ENCODE data around the gene LRRK1. TPM values are rescaled to one million over a fixed set of nuclear protein-coding genes. Genes with fewer than 3 reads are reported as not detected.

LRRK1 gene
- total and polyA plus RNA-seq, 2 of the 13 experiments (the other 11 are each of a cell fraction or from before 2014, with no cell fraction given), result 0.13 to 1.2 TPM

DNA sequence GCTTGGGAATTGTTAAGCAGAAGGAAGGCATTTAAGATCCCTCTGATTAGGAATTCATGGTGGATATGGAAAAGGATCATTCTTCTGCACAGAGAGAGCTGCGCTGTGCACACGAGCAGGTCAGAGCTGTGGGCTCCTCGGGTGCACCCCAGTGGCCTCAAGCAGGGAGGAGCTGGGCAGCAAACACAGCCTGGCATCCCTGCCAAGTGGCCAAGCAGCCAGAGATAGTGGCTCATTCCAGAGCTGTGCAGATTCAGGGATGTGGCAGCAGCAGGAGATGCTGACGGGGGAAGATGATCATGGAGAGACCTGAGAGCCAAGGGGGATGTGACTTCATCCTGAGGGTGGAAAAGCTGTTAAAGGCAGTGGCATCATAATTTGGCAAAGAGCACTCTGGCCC is 55.9 kb downstream of the LRRK1 start:
- no peak overlapping the region for H3K9ac ChIP-seq (ENCODE audit: insufficient read depth, low read depth, low read length)
- BruUV-seq (replicated peaks), result no TSS peak
- no peaks in the 10 kb centered on the region for H3K36me3 ChIP-seq (replicated peaks in 1 of 2; ENCODE audit: control insufficient read depth in 1 of 2, insufficient read depth in 2 of 2, low read length in 2 of 2)
- ChIA-PET POLR2A (no interaction called here), CTCF (ENCODE audit: low intra/inter-chr PET ratio, low total read pairs) (no interaction called here)
- H3K27me3 ChIP-seq (ENCODE audit: control insufficient read depth in 1 of 2, insufficient read depth in 2 of 2, low read length in 2 of 2), result peaks cover 7 to 38% of the 10 kb centered on the region in 2 experiments
- H3K4me2 ChIP-seq (ENCODE audit: low read depth, low read length), result no peak overlapping the region
- no peak overlapping the region for H3K27ac ChIP-seq (ENCODE audit: extremely low read length, insufficient read depth, low read length)
- no peaks in the 10 kb centered on the region for H3K79me2 ChIP-seq (ENCODE audit: insufficient read depth, low read length)
- H4K20me1 ChIP-seq (ENCODE audit: insufficient read depth, low read length), result no peaks in the 10 kb centered on the region
- FAIRE-seq, result no peak
- TF ChIP-seq, protein P1, sequence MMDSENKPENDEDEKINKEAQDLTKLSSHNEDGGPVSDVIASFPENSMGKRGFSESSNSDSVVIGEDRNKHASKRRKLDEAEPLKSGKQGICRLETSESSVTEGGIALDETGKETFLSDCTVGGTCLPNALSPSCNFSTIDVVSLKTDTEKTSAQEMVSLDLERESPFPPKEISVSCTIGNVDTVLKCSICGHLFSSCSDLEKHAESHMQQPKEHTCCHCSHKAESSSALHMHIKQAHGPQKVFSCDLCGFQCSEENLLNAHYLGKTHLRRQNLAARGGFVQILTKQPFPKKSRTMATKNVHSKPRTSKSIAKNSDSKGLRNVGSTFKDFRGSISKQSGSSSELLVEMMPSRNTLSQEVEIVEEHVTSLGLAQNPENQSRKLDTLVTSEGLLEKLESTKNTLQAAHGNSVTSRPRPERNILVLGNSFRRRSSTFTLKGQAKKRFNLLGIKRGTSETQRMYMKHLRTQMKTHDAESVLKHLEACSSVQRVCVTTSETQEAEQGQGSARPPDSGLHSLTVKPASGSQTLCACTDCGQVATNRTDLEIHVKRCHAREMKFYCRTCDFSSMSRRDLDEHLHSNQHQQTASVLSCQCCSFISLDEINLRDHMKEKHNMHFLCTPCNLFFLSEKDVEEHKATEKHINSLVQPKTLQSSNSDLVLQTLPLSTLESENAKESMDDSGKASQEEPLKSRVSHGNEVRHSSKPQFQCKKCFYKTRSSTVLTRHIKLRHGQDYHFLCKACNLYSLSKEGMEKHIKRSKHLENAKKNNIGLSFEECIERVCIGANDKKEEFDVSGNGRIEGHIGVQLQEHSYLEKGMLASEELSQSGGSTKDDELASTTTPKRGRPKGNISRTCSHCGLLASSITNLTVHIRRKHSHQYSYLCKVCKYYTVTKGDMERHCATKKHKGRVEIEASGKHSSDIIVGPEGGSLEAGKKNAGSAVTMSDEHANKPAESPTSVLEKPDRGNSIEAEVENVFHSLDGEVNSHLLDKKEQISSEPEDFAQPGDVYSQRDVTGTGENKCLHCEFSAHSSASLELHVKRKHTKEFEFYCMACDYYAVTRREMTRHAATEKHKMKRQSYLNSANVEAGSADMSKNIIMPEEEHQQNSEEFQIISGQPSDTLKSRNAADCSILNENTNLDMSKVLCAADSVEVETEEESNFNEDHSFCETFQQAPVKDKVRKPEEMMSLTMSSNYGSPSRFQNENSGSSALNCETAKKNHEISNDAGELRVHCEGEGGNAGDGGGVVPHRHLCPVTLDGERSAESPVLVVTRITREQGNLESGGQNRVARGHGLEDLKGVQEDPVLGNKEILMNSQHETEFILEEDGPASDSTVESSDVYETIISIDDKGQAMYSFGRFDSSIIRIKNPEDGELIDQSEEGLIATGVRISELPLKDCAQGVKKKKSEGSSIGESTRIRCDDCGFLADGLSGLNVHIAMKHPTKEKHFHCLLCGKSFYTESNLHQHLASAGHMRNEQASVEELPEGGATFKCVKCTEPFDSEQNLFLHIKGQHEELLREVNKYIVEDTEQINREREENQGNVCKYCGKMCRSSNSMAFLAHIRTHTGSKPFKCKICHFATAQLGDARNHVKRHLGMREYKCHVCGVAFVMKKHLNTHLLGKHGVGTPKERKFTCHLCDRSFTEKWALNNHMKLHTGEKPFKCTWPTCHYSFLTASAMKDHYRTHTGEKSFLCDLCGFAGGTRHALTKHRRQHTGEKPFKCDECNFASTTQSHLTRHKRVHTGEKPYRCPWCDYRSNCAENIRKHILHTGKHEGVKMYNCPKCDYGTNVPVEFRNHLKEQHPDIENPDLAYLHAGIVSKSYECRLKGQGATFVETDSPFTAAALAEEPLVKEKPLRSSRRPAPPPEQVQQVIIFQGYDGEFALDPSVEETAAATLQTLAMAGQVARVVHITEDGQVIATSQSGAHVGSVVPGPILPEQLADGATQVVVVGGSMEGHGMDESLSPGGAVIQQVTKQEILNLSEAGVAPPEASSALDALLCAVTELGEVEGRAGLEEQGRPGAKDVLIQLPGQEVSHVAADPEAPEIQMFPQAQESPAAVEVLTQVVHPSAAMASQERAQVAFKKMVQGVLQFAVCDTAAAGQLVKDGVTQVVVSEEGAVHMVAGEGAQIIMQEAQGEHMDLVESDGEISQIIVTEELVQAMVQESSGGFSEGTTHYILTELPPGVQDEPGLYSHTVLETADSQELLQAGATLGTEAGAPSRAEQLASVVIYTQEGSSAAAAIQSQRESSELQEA (CRISPR knock-in tag; IDR thresholded peaks at IDR 0.05; ENCODE audit: not compliant biosample characterization), result no peak
- TF ChIP-seq ZNF589 (CRISPR knock-in tag; conservative IDR thresholded peaks at IDR 0.05) (no peak), ZBTB21 (CRISPR knock-in tag; IDR thresholded peaks at IDR 0.05) (no peak), CHD4 (IDR thresholded peaks at IDR 0.05; ENCODE audit: borderline replicate concordance, low read length) (no peak), ZNF367 (CRISPR knock-in tag; IDR thresholded peaks at IDR 0.05; ENCODE audit: borderline replicate concordance) (no peak), ZFP36L1 (CRISPR knock-in tag; IDR thresholded peaks at IDR 0.05) (no peak), ZNF3 (CRISPR knock-in tag; IDR thresholded peaks at IDR 0.05) (no peak), ARNT2 (CRISPR knock-in tag; IDR thresholded peaks at IDR 0.05; ENCODE audit: low read depth) (no peak), GTF3A (CRISPR knock-in tag; conservative IDR thresholded peaks at IDR 0.05) (no peak), ADNP (CRISPR knock-in tag; IDR thresholded peaks at IDR 0.05) (no peak), ZFP36 (IDR thresholded peaks at IDR 0.05; ENCODE audit: borderline replicate concordance, low read depth, low read length, partially characterized antibody) (no peak), ATF1 (CRISPR knock-in tag; IDR thresholded peaks at IDR 0.05) (no peak), DMAP1 (CRISPR knock-in tag; IDR thresholded peaks at IDR 0.05) (no peak), TOE1 (CRISPR knock-in tag; IDR thresholded peaks at IDR 0.05) (no peak), SIN3B (IDR thresholded peaks at IDR 0.05; ENCODE audit: low read length) (no peak)
- TF ChIP-seq, protein P2, sequence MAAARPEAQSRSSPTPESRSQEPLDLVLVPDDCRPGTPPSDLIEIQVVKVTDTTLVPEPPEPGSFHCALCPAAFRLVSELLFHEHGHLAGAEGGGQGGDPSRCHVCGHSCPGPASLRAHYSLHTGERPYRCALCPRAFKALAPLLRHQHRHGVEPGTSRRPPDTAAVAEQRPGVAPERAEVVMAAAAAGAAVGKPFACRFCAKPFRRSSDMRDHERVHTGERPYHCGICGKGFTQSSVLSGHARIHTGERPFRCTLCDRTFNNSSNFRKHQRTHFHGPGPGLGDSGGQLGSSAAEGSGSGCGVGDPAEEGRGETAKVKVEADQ (CRISPR knock-in tag; IDR thresholded peaks at IDR 0.05; ENCODE audit: borderline replicate concordance), result no peak
- TF ChIP-seq, protein P3, sequence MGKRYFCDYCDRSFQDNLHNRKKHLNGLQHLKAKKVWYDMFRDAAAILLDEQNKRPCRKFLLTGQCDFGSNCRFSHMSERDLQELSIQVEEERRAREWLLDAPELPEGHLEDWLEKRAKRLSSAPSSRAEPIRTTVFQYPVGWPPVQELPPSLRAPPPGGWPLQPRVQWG (CRISPR knock-in tag; IDR thresholded peaks at IDR 0.05; ENCODE audit: borderline replicate concordance, low read depth), result no peak
- WGBS (ENCODE audit: low lambda C conversion rate), result 17% methylated on average over 3 of the region's 4 CpGs
- no peak for DNase-seq (ENCODE audit: low spot score)
- no peaks in the 10 kb centered on the region for H3K9me3 ChIP-seq (ENCODE audit: low read length)
- intact Hi-C loops (cut with micrococcal nuclease; ENCODE audit: unreplicated experiment), result no loop called here
- ATAC-seq, result no peak
- no peak overlapping the region for H2AFZ ChIP-seq (ENCODE audit: low read length)
- H3K4me3 ChIP-seq (replicated peaks in 1 of 3; ENCODE audit: insufficient read depth in 1 of 3, low read depth in 2 of 3, low read length in 3 of 3), result no peak overlapping the region
- H3K4me1 ChIP-seq (ENCODE audit: insufficient read depth, low read length), result no peaks in the 10 kb centered on the region
- in situ Hi-C loops (cut with HindIII; ENCODE audit: extremely low pct_ligation_motif_present, low pct_unique_long_range_greater_than_20kb), result no loop called here
